GM12872 (cell line): ENCODE results near the gene HOXC9.

Experiments used
- CTCF ChIP-seq: IDR thresholded peaks from 3 replicates; pipeline ENCODE4 v1.5.1; 2011; ENCODE audit warnings: low read depth, mild to moderate bottlenecking, low read length, moderate library complexity; ENCODE audit not compliant: insufficient read depth

HOXC9 gene

GRCh38 chr12:54034785-54035310 lies 34.9 kb downstream of the HOXC9 start:
- no peak for TF ChIP-seq CTCF

GRCh38 chr12:54035568-54036264 lies 35.8 kb downstream of the HOXC9 start:
- no peak for TF ChIP-seq CTCF

- TF ChIP-seq CTCF, result peak; percentile 24; the same call in 1 of the 3 replicates
These were observed 36.8 kb downstream of the HOXC9 start for GRCh38 chr12:54036620-54037359.

- no peak for TF ChIP-seq CTCF
These were observed 37.7 kb downstream of the HOXC9 start for GRCh38 chr12:54037360-54038283.

GRCh38 chr12:54038284-54038870 lies 38.4 kb downstream of the HOXC9 start:
- no peak for TF ChIP-seq CTCF

GRCh38 chr12:54038871-54039414 lies 39.0 kb downstream of the HOXC9 start:
- TF ChIP-seq CTCF, result no peak
